Aorta (tissue), 5 donors: ENCODE data around the gene TSPAN11. TPM values are rescaled to one million over a fixed set of nuclear protein-coding genes. Genes with fewer than 3 reads are reported as not detected.

Experiments used
- ATAC-seq: fragments of 200-7000 bp; cut with Tn5 transposase; one replicate; pipeline ENCODE4 v1.9.1; 2022; ENCODE audit warnings: moderate library complexity; ENCODE audit not compliant: low FRiP score
- DNase-seq, 2 donors: peaks; one replicate each; pipeline ENCODE4 v3.0.0-alpha.2; 2020
- H3K27ac ChIP-seq, 2 donors: one replicate each; pipeline ENCODE4 v1.5.1; 2013; ENCODE audit warnings: low read length in 2 of 2, mild to moderate bottlenecking in 2 of 2, moderate library complexity in 2 of 2, control low read depth in 1 of 2, inconsistent platforms in 1 of 2, low read depth in 1 of 2
- H3K27me3 ChIP-seq, 2 donors: one replicate each; pipeline ENCODE4 v1.6.1; 2013; ENCODE audit warnings: control low read depth in 1 of 2, low read length in 1 of 2, mild to moderate bottlenecking in 1 of 2, moderate library complexity in 1 of 2; ENCODE audit not compliant: insufficient read depth in 2 of 2, control insufficient read depth in 1 of 2
- H3K36me3 ChIP-seq, 2 donors: one replicate each; pipeline ENCODE4 v1.6.1; 2013; ENCODE audit warnings: control low read depth in 1 of 2, low read length in 1 of 2, mild to moderate bottlenecking in 1 of 2; ENCODE audit not compliant: insufficient read depth in 2 of 2, control insufficient read depth in 1 of 2
- H3K4me1 ChIP-seq, 2 donors: one replicate each; pipeline ENCODE4 v1.6.1; 2013; ENCODE audit warnings: low read length in 2 of 2, control low read depth in 1 of 2, mild to moderate bottlenecking in 1 of 2, moderate library complexity in 1 of 2; ENCODE audit not compliant: insufficient read depth in 2 of 2, control insufficient read depth in 1 of 2
- H3K4me3 ChIP-seq, 2 donors: one replicate each; pipeline ENCODE4 v1.5.1; 2013; ENCODE audit warnings: low read length in 2 of 2, control low read depth in 1 of 2, mild to moderate bottlenecking in 1 of 2
- H3K9me3 ChIP-seq: one replicate; pipeline ENCODE4 v1.6.1; 2013; ENCODE audit warnings: mild to moderate bottlenecking, low read length; ENCODE audit not compliant: control insufficient read depth
- WGBS, 2 donors: extraction: QIAGEN DNeasy Blood & Tissue Kit; methylation state at CpG; one replicate each; pipeline ENCODE4 v1.1.7; 2013; 5-methylcytosine and 5-hydroxymethylcytosine counted together
- intact Hi-C, 2 donors: fragments of 100-400 bp; cut with DNase I; formaldehyde crosslinking; loops; one replicate each; pipeline versions ENCODE4 v1.14.2 to v1.15.0; 2022
- polyA plus RNA-seq, 2 donors: library from polyadenylated mRNA; stranded (reverse); fragments of 200-250 nt; gene quantifications; one replicate each; pipeline ENCODE4 v1.2.3, GENCODE V29; 2013
- total RNA-seq, 2 donors: library from RNA; stranded (reverse); fragmentation: NEBNext Ultra II Directional; extraction: Animal tissue kit (Norgen Biotek cat#: 25700); gene quantifications; one replicate each; pipeline ENCODE4 v1.2.1, GENCODE V29; 2021
- donor health status: healthy with polysubstance abuse.
- donor health status: Bipolar disorder and iron deficiency.
- donor health status: DM: no; HTN: no; CAD: no.
- donor health status: DM: no; HTN: no; CAD: no.
- donor health status: DM: yes; HTN: yes; CAD: no.

The TSPAN11 gene
- total and polyA plus RNA-seq, 4 donors, result 0.03 to 14.1 (median 2.8) TPM; not detected in 1

DNA sequence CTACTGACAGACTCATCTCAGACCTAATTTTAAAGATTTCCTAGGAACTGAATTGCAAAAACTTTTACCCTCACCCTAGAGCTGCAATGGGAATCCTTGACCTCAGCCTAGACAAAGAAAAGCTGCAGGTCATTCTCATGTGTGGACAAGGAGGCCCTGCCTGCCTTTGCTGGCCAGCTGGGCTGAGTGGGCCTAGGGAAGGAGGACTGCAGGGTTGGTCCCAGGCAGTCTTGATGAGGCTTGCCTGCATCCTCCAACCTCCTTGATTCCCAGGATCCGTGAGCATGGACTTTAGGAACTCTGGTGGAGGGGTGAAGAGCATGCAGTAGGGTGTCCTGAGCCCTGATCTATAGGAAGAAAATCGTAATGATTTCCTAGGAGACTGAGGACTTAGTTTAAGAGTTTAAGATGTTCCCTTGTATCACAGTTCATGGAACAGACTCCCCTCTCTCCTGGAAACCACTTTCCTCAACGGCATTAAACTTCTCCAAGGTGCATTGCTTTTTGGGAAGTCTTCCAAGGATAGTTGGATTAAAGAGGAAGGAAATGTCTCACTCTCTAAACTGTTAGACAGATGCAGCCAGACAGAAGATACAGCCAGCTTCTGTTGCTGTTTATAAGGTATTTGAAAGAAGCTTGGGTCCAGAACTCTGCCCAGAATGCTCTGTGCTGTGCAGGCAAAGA, 91.7 kb downstream of the TSPAN11 start:
- Histone ChIP-seq H3K4me3 (no peak overlapping the region), H3K36me3 (no peaks in the 10 kb centered on the region), H3K9me3 (no peaks in the 10 kb centered on the region), H3K27ac (no peak overlapping the region), H3K27me3 (no peaks in the 10 kb centered on the region), H3K4me1 (no peaks in the 10 kb centered on the region)
- no peak for DNase-seq
- ATAC-seq, result no peak
- 80 to 86% methylated on average over 3 of the region's 3 CpGs for WGBS, 2 donors
- intact Hi-C loops, result no loop called here

DNA sequence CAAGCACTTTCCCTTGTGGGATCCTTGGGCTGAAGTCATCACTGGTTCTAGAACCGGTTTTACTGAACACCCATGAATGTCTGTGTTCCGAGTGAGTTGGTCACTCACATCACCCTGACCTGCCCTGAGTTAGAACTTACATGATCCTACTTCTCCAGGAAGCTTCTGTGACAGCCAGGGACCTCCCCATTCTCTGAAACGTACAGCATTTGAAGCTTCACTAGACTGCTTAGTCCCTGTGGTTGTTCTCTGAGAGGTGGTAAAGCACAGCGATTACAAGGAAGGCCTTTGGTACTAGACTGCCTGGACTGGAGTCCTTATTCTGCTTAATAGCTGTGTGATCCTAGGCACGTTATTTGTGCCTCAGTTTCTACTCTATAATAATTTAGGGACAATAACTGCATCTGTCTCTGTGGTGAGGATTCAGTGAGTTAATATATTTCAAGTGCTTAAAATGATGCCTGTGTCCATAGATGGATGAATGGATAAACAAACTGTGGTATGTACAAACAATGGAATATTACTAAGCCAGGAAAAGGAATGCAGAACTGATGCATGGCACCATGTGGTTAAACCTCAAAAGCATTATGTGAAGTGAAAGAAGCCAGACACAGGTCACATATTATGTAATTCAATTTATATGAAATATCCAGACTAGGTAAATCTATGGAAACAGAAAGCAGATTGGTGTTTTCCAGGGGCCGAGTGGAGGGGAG, 92.4 kb downstream of the TSPAN11 start:
- no peaks in the 10 kb centered on the region for H3K36me3 ChIP-seq
- H3K27ac ChIP-seq, result no peak overlapping the region
- 93 to 94% methylated on average over 6 of the region's 6 CpGs for WGBS, 2 donors
- ATAC-seq (no peak), DNase-seq (no peak)
- H3K27me3 ChIP-seq, result no peaks in the 10 kb centered on the region
- H3K4me3 ChIP-seq, result no peak overlapping the region
- H3K4me1 ChIP-seq, result no peaks in the 10 kb centered on the region
- intact Hi-C loops, result no loop called here
- H3K9me3 ChIP-seq, result no peaks in the 10 kb centered on the region

DNA sequence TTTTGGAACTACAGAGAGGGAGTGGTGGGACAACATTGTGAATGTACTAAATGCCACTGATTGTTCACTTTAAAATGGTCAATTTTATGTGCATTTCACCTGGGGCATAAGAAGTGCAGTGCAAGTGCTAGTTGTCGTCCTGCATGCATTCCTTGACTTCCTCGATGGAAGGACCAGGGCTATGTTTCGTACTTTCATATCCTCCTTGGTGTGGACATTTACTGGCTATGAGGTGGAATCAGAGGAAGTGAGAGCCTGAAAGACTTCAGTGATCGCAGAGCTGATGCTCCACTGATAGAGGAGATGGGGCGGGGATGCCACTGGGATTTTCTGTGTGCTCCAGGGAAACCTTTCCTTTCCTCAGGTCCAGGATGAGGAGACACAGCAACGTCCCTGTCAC, 93.0 kb downstream of the TSPAN11 start:
- WGBS, 2 donors, result 93 to 95% methylated on average over 6 of the region's 6 CpGs
- H3K27ac ChIP-seq, result no peak overlapping the region
- H3K9me3 ChIP-seq, result no peaks in the 10 kb centered on the region
- ATAC-seq, result no peak
- DNase-seq, result no peak
- no peaks in the 10 kb centered on the region for H3K36me3 ChIP-seq
- H3K27me3 ChIP-seq, result no peaks in the 10 kb centered on the region
- intact Hi-C loops, result no loop called here
- no peaks in the 10 kb centered on the region for H3K4me1 ChIP-seq
- no peak overlapping the region for H3K4me3 ChIP-seq

DNA sequence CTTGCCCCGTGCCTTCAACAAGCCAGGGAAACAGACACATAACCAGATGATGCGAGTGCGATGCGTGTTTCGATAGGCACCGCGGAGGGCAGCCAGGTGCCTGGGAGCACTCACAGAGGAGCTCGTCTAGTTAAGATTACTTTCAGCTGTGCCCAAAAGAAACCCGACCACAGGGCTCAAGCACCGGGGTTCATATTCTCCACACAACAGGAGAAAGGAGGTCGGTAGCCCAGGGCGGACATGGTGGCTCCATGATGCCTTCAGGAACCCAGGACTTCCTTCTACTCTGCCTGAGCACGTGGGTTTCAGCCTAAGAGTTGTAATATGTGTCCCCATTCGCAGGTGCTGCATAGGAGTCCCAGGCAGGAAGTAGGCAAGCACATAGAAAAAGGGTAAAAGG, 93.4 kb downstream of the TSPAN11 start:
- Histone ChIP-seq H3K9me3 (no peaks in the 10 kb centered on the region), H3K27ac (no peak overlapping the region), H3K27me3 (no peaks in the 10 kb centered on the region), H3K4me3 (no peak overlapping the region), H3K36me3 (no peaks in the 10 kb centered on the region), H3K4me1 (no peaks in the 10 kb centered on the region)
- intact Hi-C loops, result no loop called here
- no peak for DNase-seq
- no peak for ATAC-seq
- 87 to 90% methylated on average over 14 of the region's 14 CpGs for WGBS, 2 donors

DNA sequence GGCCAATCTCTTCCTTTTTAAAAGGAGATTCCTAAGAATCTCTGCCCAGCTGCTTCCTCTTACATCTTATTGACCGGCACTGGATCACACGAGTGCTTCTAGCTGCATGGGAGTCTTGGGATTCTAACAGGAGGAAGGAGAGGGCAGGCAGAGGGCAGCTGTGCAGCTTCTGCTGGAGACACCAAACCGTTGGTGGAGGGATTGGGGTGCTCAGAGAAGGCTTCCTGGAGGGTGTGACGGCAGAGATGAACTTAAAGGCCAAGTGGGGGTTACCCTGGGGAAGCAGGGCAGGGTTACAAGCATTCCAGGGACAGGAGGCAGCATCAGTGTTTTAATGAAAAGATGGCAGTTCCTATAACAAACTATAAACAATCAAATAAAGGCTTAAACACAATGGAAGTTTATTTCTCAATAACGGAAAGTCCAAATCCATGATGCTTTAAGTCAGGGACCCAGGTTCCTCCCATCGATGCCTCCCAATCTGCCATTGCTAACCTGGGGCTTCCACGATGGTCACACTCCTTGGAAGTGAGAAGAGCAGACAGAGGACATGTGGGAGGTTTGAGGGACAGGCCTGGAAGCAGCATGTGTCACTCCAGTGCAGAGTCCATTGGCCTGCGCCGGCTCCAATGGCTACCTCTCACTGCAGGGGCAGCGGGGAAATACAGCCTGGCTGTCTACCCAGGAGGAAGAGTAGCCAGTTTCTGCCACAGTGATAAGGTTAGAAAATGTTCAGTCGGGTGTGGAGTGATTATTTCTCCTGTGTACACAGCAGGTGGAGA, 94.0 kb downstream of the TSPAN11 start:
- H3K27ac ChIP-seq, result no peak overlapping the region
- no peaks in the 10 kb centered on the region for H3K9me3 ChIP-seq
- ATAC-seq (no peak), DNase-seq (no peak)
- WGBS, 2 donors, result 89% methylated on average over 11 of the region's 11 CpGs
- no peaks in the 10 kb centered on the region for H3K36me3 ChIP-seq
- no peaks in the 10 kb centered on the region for H3K4me1 ChIP-seq
- intact Hi-C loops, result no loop called here
- no peaks in the 10 kb centered on the region for H3K27me3 ChIP-seq
- no peak overlapping the region for H3K4me3 ChIP-seq

GRCh38 chr12:31021181-31021580, 94.6 kb downstream of the TSPAN11 start:
- intact Hi-C loops, result no loop called here

DNA sequence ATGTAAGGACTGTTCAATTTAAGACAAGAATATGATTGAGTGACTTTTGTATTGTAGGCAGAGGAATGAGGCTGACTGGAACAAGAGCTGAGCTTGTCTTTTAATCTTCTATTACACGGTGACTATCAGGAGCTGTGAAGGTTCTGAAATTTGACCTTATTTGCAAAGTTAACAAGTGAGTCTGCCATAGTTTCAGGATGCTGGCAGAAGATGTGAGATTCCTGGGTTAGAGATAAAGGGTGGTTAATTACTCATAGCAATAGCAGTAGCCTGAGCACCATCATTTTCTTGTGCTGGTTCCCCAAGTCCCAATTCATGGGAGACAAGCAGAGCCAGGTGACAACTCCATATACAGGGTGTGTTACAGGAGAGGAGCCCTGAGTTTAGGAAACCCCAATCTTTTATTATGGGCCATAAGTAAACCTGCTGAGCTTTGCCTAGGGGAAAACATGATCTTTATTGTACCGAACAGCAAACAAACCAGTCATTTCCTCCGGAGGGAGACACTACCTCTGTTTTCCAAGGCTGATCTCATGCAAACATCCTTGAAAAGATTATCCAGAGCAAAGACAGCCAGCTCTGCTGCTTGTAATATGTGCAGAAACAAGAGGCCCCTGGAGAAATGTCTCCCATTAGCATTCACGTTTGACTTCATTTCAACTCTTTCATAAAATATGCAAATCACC, 95.4 kb downstream of the TSPAN11 start:
- DNase-seq (no peak), ATAC-seq (no peak)
- H3K27ac ChIP-seq, result no peak overlapping the region
- H3K36me3 ChIP-seq, result no peaks in the 10 kb centered on the region
- WGBS, 2 donors, result 79% methylated on average over 4 of the region's 4 CpGs
- no peaks in the 10 kb centered on the region for H3K9me3 ChIP-seq
- no peaks in the 10 kb centered on the region for H3K4me1 ChIP-seq
- H3K27me3 ChIP-seq, result no peaks in the 10 kb centered on the region
- intact Hi-C loops, result no loop called here
- H3K4me3 ChIP-seq, result no peak overlapping the region

More at GRCh38 chr12:31021181-31021580, 94.6 kb downstream of the TSPAN11 start:
- Histone ChIP-seq H3K4me1 (no peaks in the 10 kb centered on the region), H3K36me3 (no peaks in the 10 kb centered on the region), H3K9me3 (no peaks in the 10 kb centered on the region), H3K27me3 (no peaks in the 10 kb centered on the region), H3K27ac (no peak overlapping the region), H3K4me3 (no peak overlapping the region)
- WGBS, 2 donors, result 81 to 82% methylated on average over 3 of the region's 3 CpGs
- ATAC-seq, result no peak
- DNase-seq, result no peak

- intact Hi-C loops, result no loop called here
- DNase-seq (no peak), ATAC-seq (no peak)
- H3K36me3 ChIP-seq, result no peaks in the 10 kb centered on the region
- WGBS, 2 donors, result 40 to 48% methylated on average over 11 of the region's 11 CpGs
- no peaks in the 10 kb centered on the region for H3K27me3 ChIP-seq
- H3K9me3 ChIP-seq, result no peaks in the 10 kb centered on the region
- no peak overlapping the region for H3K4me3 ChIP-seq
- no peaks in the 10 kb centered on the region for H3K4me1 ChIP-seq
- no peak overlapping the region for H3K27ac ChIP-seq
Measured at GRCh38 chr12:31023271-31023724, 96.8 kb downstream of the TSPAN11 start.
